22Rv1 (cell line): Measurements from ENCODE around the gene GBE1.

Source experiments
- CTCF ChIP-seq: fragments of 450-650 bp; IDR thresholded peaks from 2 replicates; pipeline ENCODE4 v1.5.1; 2017; ENCODE audit warnings: mild to moderate bottlenecking
- ZFX ChIP-seq: fragments of 450-650 bp; IDR thresholded peaks from 2 replicates; pipeline ENCODE4 v1.6.1; 2017; ENCODE audit warnings: antibody characterized with exemption, borderline replicate concordance

DNA sequence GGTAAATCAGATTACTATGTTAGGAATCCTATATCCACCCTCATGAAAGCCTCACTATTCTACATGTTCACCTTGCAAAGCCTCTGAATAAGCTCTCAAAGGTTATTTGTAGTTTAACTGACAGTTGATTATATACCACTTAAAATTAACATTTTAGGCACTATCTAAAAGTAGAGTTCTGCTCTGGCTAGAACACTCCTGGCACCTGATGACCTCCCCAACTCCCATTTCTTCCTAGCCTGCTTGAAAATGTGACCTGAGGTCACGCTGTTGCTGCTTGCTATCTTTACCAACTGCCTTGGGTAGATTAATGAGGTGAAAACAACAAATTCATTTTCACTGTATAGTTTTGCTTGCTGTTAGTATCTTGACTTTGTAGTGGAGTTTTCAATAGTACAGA lies 220.7 kb downstream of the GBE1 start:
- no peak for TF ChIP-seq CTCF
- TF ChIP-seq ZFX, result no peak
